ENCODE data around the gene PDCD5.
"Not testable (repeated sequence)": the region's sequence is repeated elsewhere in the genome, so short reads cannot be mapped to it uniquely, and the experiment has no call there.

Gene PDCD5

GRCh38 chr19:32580353-32580900 is 563 bp upstream of the PDCD5 start:
- DNase-seq: no peak

GRCh38 chr19:32581705-32582179 is 752 bp downstream of the PDCD5 start:
- peak; percentile 9 for DNase-seq

GRCh38 chr19:32587747-32588504 is 6.9 kb downstream of the PDCD5 start:
- not testable (repeated sequence) for DNase-seq

- DNase-seq: no peak
These were observed 13.0 kb downstream of the PDCD5 start for GRCh38 chr19:32594021-32594420.

- no peak for DNase-seq
These were observed 14.5 kb downstream of the PDCD5 start for GRCh38 chr19:32595491-32595890.

- no peak for DNase-seq
These were observed 17.0 kb downstream of the PDCD5 start for GRCh38 chr19:32598022-32598421.

- DNase-seq: no peak
These were observed 18.3 kb downstream of the PDCD5 start for GRCh38 chr19:32599258-32599657.

- DNase-seq: peak; percentile 31
These were observed 18.8 kb downstream of the PDCD5 start for GRCh38 chr19:32599736-32600157.

GRCh38 chr19:32603961-32604360 is 23.0 kb downstream of the PDCD5 start:
- no peak for DNase-seq

GRCh38 chr19:32605544-32605943 is 24.6 kb downstream of the PDCD5 start:
- no peak for DNase-seq

- DNase-seq: no peak
These were observed 25.3 kb downstream of the PDCD5 start for GRCh38 chr19:32606289-32606688.

GRCh38 chr19:32607479-32607878 is 26.5 kb downstream of the PDCD5 start:
- DNase-seq: no peak

- DNase-seq: no peak
These were observed 30.2 kb downstream of the PDCD5 start for GRCh38 chr19:32611161-32611560.

- no peak for DNase-seq
These were observed 32.0 kb downstream of the PDCD5 start for GRCh38 chr19:32613008-32613407.

GRCh38 chr19:32614916-32615315 is 33.9 kb downstream of the PDCD5 start:
- DNase-seq: no peak

- no peak for DNase-seq
These were observed 34.6 kb downstream of the PDCD5 start for GRCh38 chr19:32615569-32615968.

GRCh38 chr19:32619051-32619685 is 38.2 kb downstream of the PDCD5 start:
- DNase-seq: no peak

GRCh38 chr19:32622002-32622401 is 41.0 kb downstream of the PDCD5 start:
- no peak for DNase-seq

- no peak for DNase-seq
These were observed 43.4 kb downstream of the PDCD5 start for GRCh38 chr19:32624410-32624809.

GRCh38 chr19:32626969-32627368 is 46.0 kb downstream of the PDCD5 start:
- DNase-seq: no peak

GRCh38 chr19:32627714-32628270 is 46.8 kb downstream of the PDCD5 start:
- no peak for DNase-seq

GRCh38 chr19:32630338-32630737 is 49.3 kb downstream of the PDCD5 start:
- no peak for DNase-seq

- DNase-seq: no peak
These were observed 50.4 kb downstream of the PDCD5 start for GRCh38 chr19:32631381-32631780.

Measured in NCI-H1092 treated with DMSO at 0.1 percent for 48 hours (cell line).